Spinal cord (tissue), 10 donors: ENCODE results near the gene RUNX1. TPM values are rescaled to one million over a fixed set of nuclear protein-coding genes. Genes with fewer than 3 reads are reported as not detected.

Source experiments
- DNase-seq, 6 donors: peaks; one replicate each; pipeline versions ENCODE4 v3.0.0 to v3.0.0-alpha.2; 2013 to 2015; ENCODE audit warnings: low spot score in 6 of 6, low read depth in 4 of 6
- H3K27ac ChIP-seq: one replicate; pipeline ENCODE4 v1.5.1; 2013; ENCODE audit warnings: low read depth, low read length, control low read depth
- H3K27me3 ChIP-seq: one replicate; pipeline ENCODE4 v1.6.1; 2013; ENCODE audit warnings: low read length; ENCODE audit not compliant: control insufficient read depth, insufficient read depth
- H3K36me3 ChIP-seq: one replicate; pipeline ENCODE4 v1.6.1; 2013; ENCODE audit warnings: low read length; ENCODE audit not compliant: control insufficient read depth, insufficient read depth
- H3K4me1 ChIP-seq: one replicate; pipeline ENCODE4 v1.6.1; 2013; ENCODE audit warnings: low read length; ENCODE audit not compliant: control insufficient read depth, insufficient read depth
- H3K4me3 ChIP-seq: one replicate; pipeline ENCODE4 v1.5.1; 2013; ENCODE audit warnings: low read depth, low read length, control low read depth
- H3K9me3 ChIP-seq: one replicate; pipeline ENCODE4 v1.6.1; 2013; ENCODE audit warnings: low read length; ENCODE audit not compliant: control insufficient read depth, insufficient read depth
- WGBS: methylation state at CpG from one replicate; pipeline ENCODE4 v1.1.5; 2013; ENCODE audit warnings: missing lambda C conversion rate; ENCODE audit not compliant: insufficient coverage; 5-methylcytosine and 5-hydroxymethylcytosine counted together
- polyA plus RNA-seq, 2 donors: library from polyadenylated mRNA; unstranded; fragments of 120-200 nt; gene quantifications; one replicate each; pipeline ENCODE4 v1.2.1, GENCODE V29; 2013; ENCODE audit not compliant: insufficient read length in 2 of 2
- total RNA-seq, 2 donors: library from RNA; depleted of rRNA in 1 of 2; stranded (reverse); fragments of 120-200 nt in 1 of 2; fragments of >200 nt in 1 of 2; gene quantifications; one replicate each; pipeline versions ENCODE4 v1.2.3 to v1.2.4, GENCODE V29; 2013 to 2014
- donor health status: healthy.

RUNX1 gene
- total and polyA plus RNA-seq, 4 donors, result 2.1 to 7.1 (median 3.2) TPM

DNA sequence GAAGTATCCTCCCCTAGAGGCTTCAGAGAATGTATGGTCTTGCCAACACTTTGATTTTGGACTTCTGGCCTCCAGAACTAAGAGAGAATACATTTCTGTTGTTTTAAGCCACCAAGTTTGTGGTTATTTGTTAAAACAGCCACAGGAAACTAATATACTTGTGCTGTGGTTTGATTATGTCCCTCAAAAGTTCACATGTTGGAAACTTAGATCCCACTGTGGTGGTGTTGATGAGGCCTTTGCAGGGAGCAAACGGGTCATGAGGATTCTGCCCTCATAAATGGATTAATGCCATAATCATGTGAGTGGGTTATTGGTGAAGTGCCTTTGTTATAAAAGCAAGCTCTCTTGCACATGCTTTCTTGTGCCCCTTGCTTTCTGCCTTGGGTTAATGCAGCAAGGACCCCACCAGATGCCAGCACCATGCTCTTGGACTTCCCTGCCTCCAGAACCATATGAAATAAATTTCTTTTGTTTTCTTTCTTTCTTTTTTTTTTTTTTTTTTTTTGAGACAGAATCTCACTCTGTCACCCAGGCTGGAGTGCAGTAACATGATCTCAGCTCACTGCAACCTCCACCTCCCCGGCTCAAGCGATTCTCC lies 223.1 kb downstream of the RUNX1 start:
- DNase-seq, result no peak
- H3K36me3 ChIP-seq, result no peaks in the 10 kb centered on the region
- 100% methylated on average over 1 of the region's 3 CpGs for WGBS
- H3K27me3 ChIP-seq, result no peaks in the 10 kb centered on the region
- no peaks in the 10 kb centered on the region for H3K4me1 ChIP-seq
- H3K4me3 ChIP-seq, result no peak overlapping the region
- no peak overlapping the region for H3K27ac ChIP-seq
- H3K9me3 ChIP-seq, result no peaks in the 10 kb centered on the region

DNA sequence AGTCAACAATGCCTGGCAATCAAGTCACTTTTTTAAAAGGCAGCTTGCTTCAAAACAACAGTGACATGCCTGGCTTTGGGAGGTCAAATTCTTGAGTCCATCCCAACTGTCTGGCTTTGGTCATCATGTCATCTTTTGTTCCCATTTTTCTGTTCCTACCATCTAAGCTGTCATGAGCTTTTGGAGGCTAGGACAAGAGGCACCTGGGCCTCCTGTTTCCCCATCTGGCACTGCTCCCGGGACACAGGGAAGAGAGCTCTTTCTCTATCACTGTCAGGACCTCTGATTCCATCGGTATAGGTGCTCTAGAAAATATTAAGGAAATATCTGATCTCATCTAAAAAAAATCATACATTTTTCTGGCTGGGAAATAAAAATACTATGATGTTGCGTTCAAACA lies 224.0 kb downstream of the RUNX1 start:
- Histone ChIP-seq H3K27me3 (no peaks in the 10 kb centered on the region), H3K4me1 (no peaks in the 10 kb centered on the region), H3K4me3 (no peak overlapping the region), H3K36me3 (no peaks in the 10 kb centered on the region), H3K27ac (no peak overlapping the region), H3K9me3 (no peaks in the 10 kb centered on the region)
- DNase-seq, result no peak
- WGBS, result no CpG with 5 or more reads among the region's 3 CpGs

DNA sequence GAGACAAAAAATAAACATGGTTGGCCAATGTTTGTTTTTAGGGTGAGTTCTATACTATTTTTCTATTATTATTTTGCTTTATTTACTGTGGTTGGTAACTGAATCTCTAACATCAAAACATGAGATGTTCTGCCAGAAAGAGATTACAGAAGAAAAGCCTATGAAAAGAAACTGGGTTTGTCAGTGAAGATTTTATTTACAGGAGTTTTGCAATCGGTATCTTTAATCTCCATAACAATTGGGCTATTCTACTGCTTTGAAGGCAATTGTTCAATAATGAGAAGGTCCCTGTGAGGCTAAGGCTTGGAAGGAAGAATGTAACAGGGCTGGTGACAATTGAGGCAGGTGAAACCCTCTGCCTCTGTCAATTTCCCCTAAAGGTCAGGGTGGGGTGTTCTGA lies 224.8 kb downstream of the RUNX1 start:
- H3K4me3 ChIP-seq, result no peak overlapping the region
- peaks cover 7% of the 10 kb centered on the region for H3K4me1 ChIP-seq
- no CpG with 5 or more reads among the region's 1 CpG for whole genome bisulfite sequencing
- H3K27me3 ChIP-seq, result no peaks in the 10 kb centered on the region
- DNase-seq, result no peak
- H3K9me3 ChIP-seq, result no peaks in the 10 kb centered on the region
- H3K36me3 ChIP-seq, result no peaks in the 10 kb centered on the region
- H3K27ac ChIP-seq, result no peak overlapping the region

DNA sequence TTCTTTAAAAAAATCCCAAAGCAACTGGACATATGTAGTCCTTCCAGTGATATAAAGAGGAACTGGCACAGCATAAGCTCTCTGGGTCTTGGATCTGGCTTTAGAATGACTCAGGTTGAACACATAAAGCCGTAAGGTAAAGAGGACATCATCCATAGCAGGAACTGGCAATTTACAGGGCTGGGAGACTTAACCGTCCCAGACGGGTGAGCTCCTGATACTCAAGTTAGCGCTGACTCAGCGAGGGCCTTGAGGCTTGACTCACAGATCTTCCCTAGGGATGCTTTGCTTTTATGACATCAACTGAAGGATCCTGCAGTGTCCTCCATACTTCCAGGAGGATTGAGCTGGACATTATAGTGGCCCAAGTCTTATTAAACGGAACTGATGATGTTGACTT lies 226.2 kb downstream of the RUNX1 start:
- peaks cover 17% of the 10 kb centered on the region for H3K4me1 ChIP-seq
- no peaks in the 10 kb centered on the region for H3K27me3 ChIP-seq
- no peaks in the 10 kb centered on the region for H3K36me3 ChIP-seq
- H3K27ac ChIP-seq, result no peak overlapping the region
- no peak for DNase-seq
- no peaks in the 10 kb centered on the region for H3K9me3 ChIP-seq
- no peak overlapping the region for H3K4me3 ChIP-seq
- 93% methylated on average over 4 of the region's 6 CpGs for WGBS

DNA sequence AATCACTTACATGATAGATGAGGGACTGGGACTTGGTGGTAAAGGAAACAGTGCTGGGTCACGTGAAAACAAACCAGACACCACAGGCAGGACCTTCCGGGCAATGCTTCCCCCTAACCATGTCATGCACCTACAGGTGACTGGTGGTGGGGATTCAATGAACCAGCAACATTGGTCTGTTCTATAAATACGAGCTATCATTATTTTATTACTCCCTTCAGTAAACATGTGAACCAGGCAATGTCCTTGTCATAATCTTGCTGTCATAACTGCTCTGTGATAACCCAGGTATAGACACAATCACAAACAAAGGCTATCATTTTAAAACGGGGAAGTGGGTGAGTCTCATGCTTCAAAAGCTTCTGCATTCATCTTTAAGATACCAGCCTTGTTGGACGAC lies 226.9 kb downstream of the RUNX1 start:
- WGBS, result 77% methylated on average over 3 of the region's 5 CpGs
- Histone ChIP-seq H3K27ac (no peak overlapping the region), H3K36me3 (no peaks in the 10 kb centered on the region), H3K9me3 (no peaks in the 10 kb centered on the region), H3K27me3 (no peaks in the 10 kb centered on the region), H3K4me1 (peaks cover 22% of the 10 kb centered on the region), H3K4me3 (no peak overlapping the region)
- no peak for DNase-seq

DNA sequence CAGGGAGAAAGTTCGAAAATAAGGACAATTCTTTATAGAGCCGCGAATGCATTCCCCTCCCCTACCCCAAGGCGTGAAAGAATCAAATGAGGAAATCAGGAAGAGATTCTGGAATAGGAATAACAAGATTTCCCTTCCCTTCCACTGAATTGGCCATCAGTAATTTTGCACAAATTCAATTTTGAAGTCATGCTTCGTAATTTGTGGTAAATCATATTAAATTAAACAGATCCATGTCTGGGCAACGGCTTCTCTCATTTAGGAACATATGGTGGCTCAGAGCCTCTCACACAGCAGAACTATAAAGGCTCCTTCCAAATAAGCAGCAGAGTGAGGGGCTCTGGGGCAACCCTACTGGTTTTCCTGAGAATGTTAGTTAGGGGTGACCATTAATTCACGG lies 227.4 kb downstream of the RUNX1 start:
- no peak overlapping the region for H3K4me3 ChIP-seq
- 100% methylated on average over 1 of the region's 7 CpGs for WGBS
- no peaks in the 10 kb centered on the region for H3K9me3 ChIP-seq
- DNase-seq, result no peak
- H3K4me1 ChIP-seq, result peaks cover 22% of the 10 kb centered on the region
- no peak overlapping the region for H3K27ac ChIP-seq
- H3K27me3 ChIP-seq, result no peaks in the 10 kb centered on the region
- no peaks in the 10 kb centered on the region for H3K36me3 ChIP-seq

DNA sequence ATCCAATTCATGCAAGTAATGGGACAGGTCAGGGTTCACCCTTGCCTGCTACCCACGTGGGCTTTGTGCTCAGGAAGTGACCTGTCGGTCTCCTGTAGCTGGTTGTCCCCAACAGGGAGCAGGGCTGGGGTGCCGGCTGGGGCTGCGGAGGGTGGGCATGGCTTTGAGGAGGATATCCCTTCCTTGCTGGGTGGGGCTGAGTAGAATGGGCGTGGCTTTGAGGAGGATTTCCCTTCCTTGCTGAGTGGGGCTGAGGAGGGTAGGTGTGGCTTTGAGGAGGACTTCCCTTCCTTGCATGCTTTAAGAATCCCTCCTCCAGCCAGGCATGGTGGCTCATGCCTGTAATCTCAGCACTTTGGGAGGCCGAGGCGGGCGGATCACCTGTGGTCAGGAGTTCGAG lies 229.1 kb downstream of the RUNX1 start:
- Histone ChIP-seq H3K27me3 (no peaks in the 10 kb centered on the region), H3K27ac (no peak overlapping the region), H3K36me3 (no peaks in the 10 kb centered on the region), H3K4me1 (peaks cover 22% of the 10 kb centered on the region), H3K4me3 (no peak overlapping the region), H3K9me3 (no peaks in the 10 kb centered on the region)
- WGBS, result 68% methylated on average over 3 of the region's 9 CpGs
- DNase-seq, result no peak

DNA sequence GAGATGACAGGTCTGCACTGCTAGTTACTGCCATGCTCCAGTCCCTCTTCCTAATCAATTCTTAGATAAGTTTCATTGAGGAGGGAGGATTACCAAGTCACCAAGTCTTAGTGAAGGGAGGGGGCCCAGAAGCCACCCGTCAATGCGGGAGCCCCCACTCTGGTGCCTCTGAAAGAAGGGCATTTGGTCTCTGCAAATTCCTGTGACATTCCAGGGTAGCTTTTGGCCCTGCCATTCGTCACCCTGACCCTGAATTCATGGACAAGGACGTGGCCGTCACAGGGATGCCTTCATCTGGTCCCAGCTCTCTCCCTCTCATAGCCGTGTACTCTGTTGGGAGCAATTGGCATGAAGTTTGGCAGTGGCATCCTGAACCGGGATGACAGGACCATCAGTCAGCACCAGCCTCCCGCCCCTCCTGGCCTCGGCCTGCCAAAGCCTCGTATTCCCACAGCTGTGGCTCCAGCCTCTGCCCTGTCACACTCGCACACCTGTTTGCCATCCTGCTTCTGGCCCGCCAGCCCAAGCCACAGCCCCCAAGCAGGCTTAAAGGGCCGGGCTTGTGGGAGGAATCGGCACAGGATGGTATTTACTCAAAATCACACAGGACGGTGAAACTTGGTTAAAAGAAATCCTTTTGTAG lies 229.6 kb downstream of the RUNX1 start:
- 62% methylated on average over 10 of the region's 15 CpGs for WGBS
- H3K9me3 ChIP-seq, result no peaks in the 10 kb centered on the region
- no peaks in the 10 kb centered on the region for H3K36me3 ChIP-seq

DNA sequence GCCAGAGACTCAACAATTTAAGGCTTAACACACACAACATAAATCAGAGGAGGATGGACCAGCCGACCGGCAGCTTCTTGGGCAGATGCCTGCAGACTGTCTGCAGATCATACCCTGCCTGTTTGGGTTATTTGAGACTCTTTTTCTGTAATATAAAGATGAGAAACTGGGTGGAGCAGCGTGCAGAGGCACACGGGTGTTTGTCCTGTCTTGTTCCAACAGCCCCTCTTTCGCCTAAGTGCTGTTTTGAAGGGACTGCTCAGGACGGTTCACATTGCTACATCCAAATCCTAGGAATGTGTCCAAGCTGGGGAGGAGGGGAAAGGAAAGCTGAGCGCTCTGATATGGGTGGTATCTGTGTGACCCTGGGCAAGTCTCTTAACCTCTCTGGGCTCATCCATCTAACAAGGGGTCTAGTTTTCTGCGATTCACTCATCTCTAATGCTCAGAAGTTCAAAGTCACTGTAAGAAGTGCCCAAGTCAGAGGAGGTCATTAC lies 230.4 kb downstream of the RUNX1 start:
- no peaks in the 10 kb centered on the region for H3K27me3 ChIP-seq
- H3K9me3 ChIP-seq, result no peaks in the 10 kb centered on the region
- H3K36me3 ChIP-seq, result no peaks in the 10 kb centered on the region
- WGBS, result 60% methylated on average over 3 of the region's 8 CpGs
- peaks cover 22% of the 10 kb centered on the region for H3K4me1 ChIP-seq
- no peak overlapping the region for H3K4me3 ChIP-seq
- no peak overlapping the region for H3K27ac ChIP-seq
- DNase-seq, result peak in 1 of 6 donors; percentile 12

More for the DNA sequence above, 229.6 kb downstream of the RUNX1 start:
- no peak for DNase-seq
- Histone ChIP-seq H3K4me1 (peaks cover 22% of the 10 kb centered on the region), H3K27me3 (no peaks in the 10 kb centered on the region), H3K27ac (no peak overlapping the region), H3K4me3 (no peak overlapping the region)
